HepG2 (cell line): ENCODE results near the gene TMEM61. TPM values are rescaled to one million over a fixed set of nuclear protein-coding genes. Genes with fewer than 3 reads are reported as not detected.

Experiments used
- ATRX ChIP-seq: sonication (generic); formaldehyde crosslinking; IDR thresholded peaks from 2 replicates; pipeline ENCODE4 v1.4.0; 2020; ENCODE audit warnings: missing genetic modification reagents, borderline replicate concordance
- RBM39 ChIP-seq: fragments of 200-400 bp; formaldehyde crosslinking; IDR thresholded peaks from one replicate; pipeline ENCODE4 v1.6.1; 2018; ENCODE audit warnings: antibody characterized with exemption, mild to moderate bottlenecking, low read depth, low read length; ENCODE audit not compliant: poor library complexity, severe bottlenecking
- SRSF1 ChIP-seq: fragments of 200-400 bp; formaldehyde crosslinking; optimal IDR thresholded peaks from 2 replicates; pipeline ENCODE3; 2017; ENCODE audit warnings: mild to moderate bottlenecking, low read depth, low read length, moderate library complexity
- ZBTB4 ChIP-seq: sonication (generic); formaldehyde crosslinking; IDR thresholded peaks from 2 replicates; pipeline ENCODE4 v1.4.0; 2020; ENCODE audit warnings: missing genetic modification reagents, mild to moderate bottlenecking, borderline replicate concordance
- ZNF205 ChIP-seq: IDR thresholded peaks from 2 replicates; pipeline ENCODE4 v1.6.1; 2018; ENCODE audit warnings: missing biosample characterization, missing genetic modification reagents
- polyA plus RNA-seq, 8 experiments: library from polyadenylated mRNA; depleted of rRNA in 3 of 8; stranded (reverse) in 7 of 8; unstranded in 1 of 8; fragments of >200 nt; fragmentation: Illumina TruSeq in 4 of 8; extraction: Trizol in 4 of 8; gene quantifications; 2 replicates each; pipeline versions ENCODE4 v1.2.1 to v1.2.3, GENCODE V29; 2011 to 2016; ENCODE audit warnings: low read depth in 4 of 8, missing spikeins in 1 of 8, mixed read lengths in 1 of 8; ENCODE audit not compliant: insufficient read depth in 1 of 8
- total RNA-seq, 5 experiments: library from RNA; depleted of rRNA; stranded (reverse); fragments of >200 nt; fragmentation: Illumina TruSeq; extraction: Trizol; gene quantifications; 2 replicates each; pipeline ENCODE4 v1.2.3, GENCODE V29; 2016; ENCODE audit warnings: low read depth in 1 of 5
- TF ChIP-seq, protein P1 (sequence below): IDR thresholded peaks from 2 replicates; pipeline ENCODE4 v1.6.1; 2016; ENCODE audit warnings: low read depth, missing genetic modification reagents, missing compliant biosample characterization
- TF ChIP-seq, protein P2 (sequence below): sonication (generic); formaldehyde crosslinking; IDR thresholded peaks from 2 replicates; pipeline ENCODE4 v1.5.0; 2020; ENCODE audit warnings: mild to moderate bottlenecking, missing genetic modification reagents, borderline replicate concordance

The TMEM61 gene
- total and polyA plus RNA-seq, 2 of the 13 experiments (the other 11 are each of a cell fraction or from before 2014, with no cell fraction given) = not detected

DNA sequence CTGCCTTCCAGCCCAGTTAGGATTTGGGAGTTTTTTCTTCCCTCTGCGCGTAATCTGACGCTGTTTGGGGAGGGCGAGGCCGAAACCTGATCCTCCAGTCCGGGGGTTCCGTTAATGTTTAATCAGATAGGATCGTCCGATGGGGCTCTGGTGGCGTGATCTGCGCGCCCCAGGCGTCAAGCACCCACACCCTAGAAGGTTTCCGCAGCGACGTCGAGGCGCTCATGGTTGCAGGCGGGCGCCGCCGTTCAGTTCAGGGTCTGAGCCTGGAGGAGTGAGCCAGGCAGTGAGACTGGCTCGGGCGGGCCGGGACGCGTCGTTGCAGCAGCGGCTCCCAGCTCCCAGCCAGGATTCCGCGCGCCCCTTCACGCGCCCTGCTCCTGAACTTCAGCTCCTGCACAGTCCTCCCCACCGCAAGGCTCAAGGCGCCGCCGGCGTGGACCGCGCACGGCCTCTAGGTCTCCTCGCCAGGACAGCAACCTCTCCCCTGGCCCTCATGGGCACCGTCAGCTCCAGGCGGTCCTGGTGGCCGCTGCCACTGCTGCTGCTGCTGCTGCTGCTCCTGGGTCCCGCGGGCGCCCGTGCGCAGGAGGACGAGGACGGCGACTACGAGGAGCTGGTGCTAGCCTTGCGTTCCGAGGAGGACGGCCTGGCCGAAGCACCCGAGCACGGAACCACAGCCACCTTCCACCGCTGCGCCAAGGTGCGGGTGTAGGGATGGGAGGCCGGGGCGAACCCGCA lies 59.1 kb downstream of the TMEM61 start, which contains the start of gene PCSK9 (continued):
- TF ChIP-seq, protein P1, sequence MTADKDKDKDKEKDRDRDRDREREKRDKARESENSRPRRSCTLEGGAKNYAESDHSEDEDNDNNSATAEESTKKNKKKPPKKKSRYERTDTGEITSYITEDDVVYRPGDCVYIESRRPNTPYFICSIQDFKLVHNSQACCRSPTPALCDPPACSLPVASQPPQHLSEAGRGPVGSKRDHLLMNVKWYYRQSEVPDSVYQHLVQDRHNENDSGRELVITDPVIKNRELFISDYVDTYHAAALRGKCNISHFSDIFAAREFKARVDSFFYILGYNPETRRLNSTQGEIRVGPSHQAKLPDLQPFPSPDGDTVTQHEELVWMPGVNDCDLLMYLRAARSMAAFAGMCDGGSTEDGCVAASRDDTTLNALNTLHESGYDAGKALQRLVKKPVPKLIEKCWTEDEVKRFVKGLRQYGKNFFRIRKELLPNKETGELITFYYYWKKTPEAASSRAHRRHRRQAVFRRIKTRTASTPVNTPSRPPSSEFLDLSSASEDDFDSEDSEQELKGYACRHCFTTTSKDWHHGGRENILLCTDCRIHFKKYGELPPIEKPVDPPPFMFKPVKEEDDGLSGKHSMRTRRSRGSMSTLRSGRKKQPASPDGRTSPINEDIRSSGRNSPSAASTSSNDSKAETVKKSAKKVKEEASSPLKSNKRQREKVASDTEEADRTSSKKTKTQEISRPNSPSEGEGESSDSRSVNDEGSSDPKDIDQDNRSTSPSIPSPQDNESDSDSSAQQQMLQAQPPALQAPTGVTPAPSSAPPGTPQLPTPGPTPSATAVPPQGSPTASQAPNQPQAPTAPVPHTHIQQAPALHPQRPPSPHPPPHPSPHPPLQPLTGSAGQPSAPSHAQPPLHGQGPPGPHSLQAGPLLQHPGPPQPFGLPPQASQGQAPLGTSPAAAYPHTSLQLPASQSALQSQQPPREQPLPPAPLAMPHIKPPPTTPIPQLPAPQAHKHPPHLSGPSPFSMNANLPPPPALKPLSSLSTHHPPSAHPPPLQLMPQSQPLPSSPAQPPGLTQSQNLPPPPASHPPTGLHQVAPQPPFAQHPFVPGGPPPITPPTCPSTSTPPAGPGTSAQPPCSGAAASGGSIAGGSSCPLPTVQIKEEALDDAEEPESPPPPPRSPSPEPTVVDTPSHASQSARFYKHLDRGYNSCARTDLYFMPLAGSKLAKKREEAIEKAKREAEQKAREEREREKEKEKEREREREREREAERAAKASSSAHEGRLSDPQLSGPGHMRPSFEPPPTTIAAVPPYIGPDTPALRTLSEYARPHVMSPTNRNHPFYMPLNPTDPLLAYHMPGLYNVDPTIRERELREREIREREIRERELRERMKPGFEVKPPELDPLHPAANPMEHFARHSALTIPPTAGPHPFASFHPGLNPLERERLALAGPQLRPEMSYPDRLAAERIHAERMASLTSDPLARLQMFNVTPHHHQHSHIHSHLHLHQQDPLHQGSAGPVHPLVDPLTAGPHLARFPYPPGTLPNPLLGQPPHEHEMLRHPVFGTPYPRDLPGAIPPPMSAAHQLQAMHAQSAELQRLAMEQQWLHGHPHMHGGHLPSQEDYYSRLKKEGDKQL (CRISPR knock-in tag) = peak; percentile 49; the same call in 1 of the 2 replicates
- TF ChIP-seq RBM39 (peak; percentile 59), ZNF205 (CRISPR knock-in tag) (peak; percentile 84), SRSF1 (peak; percentile 57), ATRX (CRISPR knock-in tag) (no peak), ZBTB4 (CRISPR knock-in tag) (peak; percentile 33; the same call in 1 of the 2 replicates)
- TF ChIP-seq, protein P2, sequence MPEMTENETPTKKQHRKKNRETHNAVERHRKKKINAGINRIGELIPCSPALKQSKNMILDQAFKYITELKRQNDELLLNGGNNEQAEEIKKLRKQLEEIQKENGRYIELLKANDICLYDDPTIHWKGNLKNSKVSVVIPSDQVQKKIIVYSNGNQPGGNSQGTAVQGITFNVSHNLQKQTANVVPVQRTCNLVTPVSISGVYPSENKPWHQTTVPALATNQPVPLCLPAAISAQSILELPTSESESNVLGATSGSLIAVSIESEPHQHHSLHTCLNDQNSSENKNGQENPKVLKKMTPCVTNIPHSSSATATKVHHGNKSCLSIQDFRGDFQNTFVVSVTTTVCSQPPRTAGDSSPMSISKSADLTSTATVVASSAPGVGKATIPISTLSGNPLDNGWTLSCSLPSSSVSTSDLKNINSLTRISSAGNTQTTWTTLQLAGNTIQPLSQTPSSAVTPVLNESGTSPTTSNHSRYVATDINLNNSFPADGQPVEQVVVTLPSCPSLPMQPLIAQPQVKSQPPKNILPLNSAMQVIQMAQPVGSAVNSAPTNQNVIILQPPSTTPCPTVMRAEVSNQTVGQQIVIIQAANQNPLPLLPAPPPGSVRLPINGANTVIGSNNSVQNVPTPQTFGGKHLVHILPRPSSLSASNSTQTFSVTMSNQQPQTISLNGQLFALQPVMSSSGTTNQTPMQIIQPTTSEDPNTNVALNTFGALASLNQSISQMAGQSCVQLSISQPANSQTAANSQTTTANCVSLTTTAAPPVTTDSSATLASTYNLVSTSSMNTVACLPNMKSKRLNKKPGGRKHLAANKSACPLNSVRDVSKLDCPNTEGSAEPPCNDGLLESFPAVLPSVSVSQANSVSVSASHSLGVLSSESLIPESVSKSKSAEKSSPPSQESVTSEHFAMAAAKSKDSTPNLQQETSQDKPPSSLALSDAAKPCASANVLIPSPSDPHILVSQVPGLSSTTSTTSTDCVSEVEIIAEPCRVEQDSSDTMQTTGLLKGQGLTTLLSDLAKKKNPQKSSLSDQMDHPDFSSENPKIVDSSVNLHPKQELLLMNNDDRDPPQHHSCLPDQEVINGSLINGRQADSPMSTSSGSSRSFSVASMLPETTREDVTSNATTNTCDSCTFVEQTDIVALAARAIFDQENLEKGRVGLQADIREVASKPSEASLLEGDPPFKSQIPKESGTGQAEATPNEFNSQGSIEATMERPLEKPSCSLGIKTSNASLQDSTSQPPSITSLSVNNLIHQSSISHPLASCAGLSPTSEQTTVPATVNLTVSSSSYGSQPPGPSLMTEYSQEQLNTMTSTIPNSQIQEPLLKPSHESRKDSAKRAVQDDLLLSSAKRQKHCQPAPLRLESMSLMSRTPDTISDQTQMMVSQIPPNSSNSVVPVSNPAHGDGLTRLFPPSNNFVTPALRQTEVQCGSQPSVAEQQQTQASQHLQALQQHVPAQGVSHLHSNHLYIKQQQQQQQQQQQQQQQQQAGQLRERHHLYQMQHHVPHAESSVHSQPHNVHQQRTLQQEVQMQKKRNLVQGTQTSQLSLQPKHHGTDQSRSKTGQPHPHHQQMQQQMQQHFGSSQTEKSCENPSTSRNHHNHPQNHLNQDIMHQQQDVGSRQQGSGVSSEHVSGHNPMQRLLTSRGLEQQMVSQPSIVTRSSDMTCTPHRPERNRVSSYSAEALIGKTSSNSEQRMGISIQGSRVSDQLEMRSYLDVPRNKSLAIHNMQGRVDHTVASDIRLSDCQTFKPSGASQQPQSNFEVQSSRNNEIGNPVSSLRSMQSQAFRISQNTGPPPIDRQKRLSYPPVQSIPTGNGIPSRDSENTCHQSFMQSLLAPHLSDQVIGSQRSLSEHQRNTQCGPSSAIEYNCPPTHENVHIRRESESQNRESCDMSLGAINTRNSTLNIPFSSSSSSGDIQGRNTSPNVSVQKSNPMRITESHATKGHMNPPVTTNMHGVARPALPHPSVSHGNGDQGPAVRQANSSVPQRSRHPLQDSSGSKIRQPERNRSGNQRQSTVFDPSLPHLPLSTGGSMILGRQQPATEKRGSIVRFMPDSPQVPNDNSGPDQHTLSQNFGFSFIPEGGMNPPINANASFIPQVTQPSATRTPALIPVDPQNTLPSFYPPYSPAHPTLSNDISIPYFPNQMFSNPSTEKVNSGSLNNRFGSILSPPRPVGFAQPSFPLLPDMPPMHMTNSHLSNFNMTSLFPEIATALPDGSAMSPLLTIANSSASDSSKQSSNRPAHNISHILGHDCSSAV = no peak
